ENCODE data around the gene NLRC5.

Gene NLRC5

GRCh38 chr16:57026778-57027062, 37.4 kb downstream of the NLRC5 start:
- DNase-seq, result no peak

DNA sequence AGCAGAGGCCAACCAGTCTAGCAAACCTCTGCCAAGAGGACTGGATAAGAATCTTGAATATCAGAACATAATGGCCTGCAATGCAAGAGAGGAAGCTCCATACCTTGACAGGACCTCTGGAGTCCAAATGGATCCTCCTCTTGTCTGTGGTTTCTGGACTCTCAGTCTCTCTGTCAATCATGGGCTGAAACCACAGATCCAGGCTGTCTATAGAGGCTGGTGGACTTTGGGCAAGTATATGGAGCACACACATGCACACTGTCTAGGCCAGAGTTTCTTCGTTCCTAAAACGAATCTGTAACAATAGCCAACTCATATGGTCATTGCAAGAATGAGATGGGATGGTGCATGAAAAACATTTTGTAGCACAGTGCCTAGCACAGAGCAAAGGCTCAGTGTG, 37.7 kb downstream of the NLRC5 start:
- no peak for DNase-seq

DNA sequence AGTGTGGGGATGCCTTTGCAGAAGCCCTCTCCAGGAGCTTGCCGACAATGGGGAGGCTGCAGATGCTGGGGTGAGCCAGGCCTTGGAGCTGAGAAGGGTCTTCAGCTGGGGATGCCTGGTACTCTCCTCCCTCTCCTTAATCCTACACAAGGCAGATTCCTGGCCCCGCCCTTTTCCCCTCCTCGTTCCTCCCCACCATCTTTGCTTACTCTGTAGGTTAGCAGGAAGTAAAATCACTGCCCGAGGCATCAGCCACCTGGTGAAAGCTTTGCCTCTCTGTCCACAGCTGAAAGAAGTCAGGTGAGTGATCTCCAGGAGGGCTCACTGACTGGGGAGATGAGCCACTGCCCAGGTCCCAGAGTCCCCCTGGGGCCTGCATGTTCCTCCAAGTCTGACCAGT, 38.7 kb downstream of the NLRC5 start:
- no peak for DNase-seq

- DNase-seq, result no peak
Measured at GRCh38 chr16:57029161-57030160, 40.1 kb downstream of the NLRC5 start.

- no peak for DNase-seq
Measured at GRCh38 chr16:57030346-57030902, 41.1 kb downstream of the NLRC5 start.

- no peak for DNase-seq
Measured at GRCh38 chr16:57031156-57031555, 41.8 kb downstream of the NLRC5 start.

DNA sequence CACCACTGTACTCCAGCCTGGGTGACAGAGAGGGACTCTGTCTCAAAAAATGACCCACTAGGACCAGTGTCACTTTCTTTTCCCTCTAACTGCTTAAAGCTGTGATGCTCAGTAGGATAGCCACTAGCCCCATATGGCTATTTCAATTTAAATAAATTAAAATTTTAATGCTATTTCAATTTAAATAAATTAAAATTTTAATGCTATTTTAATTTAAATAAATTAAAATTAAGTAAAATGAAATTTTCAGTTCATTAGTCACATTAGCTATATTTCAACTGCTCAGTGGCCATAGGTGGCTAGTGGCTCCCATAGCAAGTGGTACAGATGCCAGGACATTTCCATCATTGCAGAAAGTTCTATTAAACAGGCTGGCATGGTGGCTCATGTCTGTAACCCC, 43.0 kb downstream of the NLRC5 start:
- no peak for DNase-seq

- DNase-seq, result no peak
Measured at GRCh38 chr16:57032931-57033330, 43.6 kb downstream of the NLRC5 start.

DNA sequence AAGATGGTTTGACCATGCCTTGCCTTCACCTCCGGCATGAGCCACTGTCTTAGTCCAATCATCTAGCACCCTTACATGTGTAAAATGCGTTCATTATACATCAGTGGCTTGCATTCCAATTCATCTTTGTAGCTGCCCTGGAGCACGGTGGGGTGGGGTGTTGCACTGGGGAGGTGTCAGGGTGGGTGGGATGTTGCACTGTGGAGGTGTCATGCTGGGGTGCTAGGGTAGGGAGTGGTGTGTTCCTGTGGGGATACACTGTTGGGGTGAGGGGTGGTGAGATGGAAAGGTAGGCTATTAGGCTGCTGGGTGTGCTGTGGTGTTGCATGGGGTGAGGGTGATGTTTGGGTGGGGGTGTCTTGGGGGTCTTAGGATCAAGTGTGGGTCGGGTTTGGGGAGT, 47.0 kb downstream of the NLRC5 start:
- DNase-seq, result no peak

DNA sequence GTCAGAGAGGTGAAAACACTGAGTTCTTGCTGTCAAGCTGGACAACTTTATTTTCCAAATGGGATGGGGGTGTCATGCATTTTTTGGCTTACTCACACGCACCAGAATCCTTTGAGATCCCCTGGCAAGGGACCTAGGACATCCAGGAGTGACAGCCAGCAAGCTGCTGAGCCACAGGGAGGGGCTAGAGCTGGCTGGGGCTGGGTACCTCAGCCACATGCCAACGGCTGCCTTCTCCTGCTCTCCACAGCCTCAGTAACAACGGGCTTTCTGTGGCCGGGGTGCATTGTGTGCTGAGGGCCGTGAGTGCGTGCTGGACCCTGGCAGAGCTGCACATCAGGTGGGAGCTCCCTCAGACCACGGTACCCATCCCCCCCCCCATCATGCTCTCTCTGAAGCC, 47.6 kb downstream of the NLRC5 start:
- no peak for DNase-seq

DNA sequence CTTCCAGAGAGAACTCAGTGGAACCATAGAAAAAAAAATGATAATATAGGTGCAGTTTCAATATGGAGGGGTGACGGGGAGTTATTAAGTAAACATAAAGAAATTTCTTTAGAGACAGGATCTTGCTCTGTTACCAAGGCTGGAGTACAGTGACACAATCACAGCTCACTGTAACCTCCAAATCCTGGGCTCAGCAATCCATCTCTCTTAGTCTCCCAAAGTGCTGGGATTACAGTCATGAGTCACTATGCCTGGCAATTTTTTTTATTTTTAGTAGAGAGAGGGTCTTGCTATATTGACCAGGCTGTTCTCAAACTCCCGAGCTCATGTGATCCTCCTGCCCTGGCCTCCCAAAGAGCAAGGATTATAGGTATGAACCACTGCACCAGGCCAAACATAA, 48.8 kb downstream of the NLRC5 start:
- no peak for DNase-seq

GRCh38 chr16:57039148-57039812, 49.9 kb downstream of the NLRC5 start:
- DNase-seq, result no peak

DNA sequence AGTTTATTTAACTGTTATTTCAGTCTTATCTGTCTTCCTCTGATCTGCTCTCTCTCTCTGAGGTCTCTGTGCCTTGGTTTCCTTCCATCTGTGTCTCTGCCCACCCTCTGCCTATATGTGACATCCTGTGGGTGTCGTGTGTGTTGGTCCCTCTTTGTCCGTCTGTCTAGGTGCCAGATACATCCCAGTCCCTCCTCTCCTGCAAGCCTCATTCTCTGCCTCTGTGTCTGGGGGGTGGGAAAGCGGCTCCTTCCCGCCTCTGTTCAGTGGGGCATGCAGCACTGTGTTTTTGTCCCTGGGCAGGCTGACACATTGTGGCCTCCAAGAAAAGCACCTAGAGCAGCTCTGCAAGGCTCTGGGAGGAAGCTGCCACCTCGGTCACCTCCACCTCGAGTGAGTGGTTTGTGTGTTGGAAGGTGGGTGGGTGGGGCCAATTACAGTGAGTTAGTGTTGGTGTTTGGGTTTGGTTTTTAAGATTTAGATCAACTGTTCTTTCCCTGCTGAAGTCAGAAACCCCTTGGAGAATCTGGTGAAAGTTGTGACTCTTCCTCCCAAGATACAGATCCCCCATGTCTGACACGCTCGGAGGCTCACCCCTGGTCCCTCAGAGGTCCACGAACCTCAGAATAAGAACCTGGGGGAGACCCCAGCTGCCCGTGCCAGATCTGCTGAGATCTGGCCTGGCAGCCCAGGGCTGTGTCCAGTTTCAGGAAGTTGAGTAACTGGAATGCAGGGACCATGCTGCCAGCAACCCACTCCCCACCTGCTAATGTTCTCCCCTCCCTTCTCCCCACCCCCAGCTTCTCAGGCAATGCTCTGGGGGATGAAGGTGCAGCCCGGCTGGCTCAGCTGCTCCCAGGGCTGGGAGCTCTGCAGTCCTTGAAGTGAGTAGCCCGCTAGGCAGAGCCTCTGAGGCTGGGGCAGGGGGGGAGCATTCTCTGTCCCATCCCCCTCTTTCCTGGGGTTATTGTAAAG, 52.1 kb downstream of the NLRC5 start:
- no peak for DNase-seq

DNA sequence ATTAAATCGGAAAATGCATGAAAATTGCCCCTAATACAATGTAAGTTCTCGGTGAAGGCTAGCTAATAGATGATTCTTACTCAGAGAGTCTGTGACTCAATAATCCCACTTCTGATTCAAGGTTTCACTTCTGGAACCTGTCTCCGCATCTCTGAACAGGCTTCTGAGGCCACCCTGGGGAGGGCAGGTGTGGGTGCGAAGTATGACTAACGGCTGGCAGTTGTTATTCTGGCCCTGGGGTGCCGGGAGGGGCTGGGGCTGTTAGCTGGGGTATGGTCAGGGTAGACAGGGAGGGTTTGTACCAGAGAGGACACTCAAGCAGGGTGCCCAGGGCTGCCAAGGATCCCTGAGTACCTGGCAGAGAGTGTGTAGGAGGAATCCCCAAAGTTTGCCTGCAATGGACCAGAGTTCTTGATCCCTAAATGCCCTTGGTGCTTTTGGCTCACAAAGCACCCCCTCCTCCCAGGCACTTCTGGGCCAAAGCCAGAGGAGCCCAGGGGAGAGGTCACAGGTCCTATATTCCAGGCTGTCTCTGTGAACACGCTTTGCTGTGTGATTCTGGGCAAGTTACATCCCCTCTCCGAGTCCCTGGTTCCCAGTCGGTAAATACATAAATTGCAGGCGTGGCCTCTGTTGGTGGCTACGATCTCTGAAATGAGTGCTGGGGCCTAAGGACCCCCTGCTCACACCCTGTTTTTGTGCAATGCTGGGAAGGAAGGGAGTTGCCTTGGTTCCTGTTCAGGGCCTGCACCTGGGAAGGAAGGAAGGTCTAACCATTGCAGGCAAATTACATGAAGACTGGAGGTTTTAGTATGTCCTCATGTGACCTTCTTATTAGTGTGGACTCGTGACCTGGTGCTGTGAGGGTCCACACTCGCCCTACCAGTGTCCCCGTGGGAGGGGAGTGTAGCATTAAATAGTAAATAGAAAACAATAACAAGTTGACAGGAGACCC, 53.1 kb downstream of the NLRC5 start:
- DNase-seq, result no peak

- DNase-seq, result no peak
Measured at GRCh38 chr16:57043248-57043647, 53.9 kb downstream of the NLRC5 start.

- no peak for DNase-seq
Measured at GRCh38 chr16:57044931-57045693, 55.8 kb downstream of the NLRC5 start.

DNA sequence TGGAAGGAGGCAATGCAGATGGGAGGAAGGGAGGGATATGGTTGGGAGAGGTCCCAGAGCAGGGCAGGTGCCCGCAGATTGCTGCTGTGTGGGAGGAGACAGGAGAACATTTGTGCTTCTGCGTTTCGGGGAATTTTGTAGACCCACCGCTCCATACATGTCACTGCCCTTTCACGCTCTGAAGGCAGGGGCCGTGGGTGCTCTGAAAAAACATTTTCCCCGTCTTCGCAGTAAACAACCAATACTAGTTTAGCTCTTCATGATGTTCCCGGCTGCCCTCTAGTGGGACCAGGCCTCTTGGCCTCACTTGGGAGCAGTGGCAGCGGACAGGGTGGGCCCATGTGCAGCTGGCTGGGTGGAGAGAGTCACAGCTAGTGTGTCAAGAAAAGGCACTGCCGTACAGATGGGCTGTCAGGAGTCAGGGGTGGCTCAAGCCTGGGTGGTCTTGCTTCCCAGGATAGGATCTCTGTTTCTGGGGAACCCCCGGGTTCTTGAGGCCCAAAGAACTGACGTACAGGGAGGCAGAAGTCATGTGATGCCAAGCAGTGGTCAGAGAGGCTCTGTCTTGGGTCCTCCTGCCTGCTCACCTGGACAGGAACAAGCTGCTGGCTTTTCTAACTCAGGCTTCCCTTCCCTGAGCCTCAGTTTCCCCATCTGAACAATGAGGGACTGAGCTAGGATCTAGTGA, 56.5 kb downstream of the NLRC5 start:
- no peak for DNase-seq

DNA sequence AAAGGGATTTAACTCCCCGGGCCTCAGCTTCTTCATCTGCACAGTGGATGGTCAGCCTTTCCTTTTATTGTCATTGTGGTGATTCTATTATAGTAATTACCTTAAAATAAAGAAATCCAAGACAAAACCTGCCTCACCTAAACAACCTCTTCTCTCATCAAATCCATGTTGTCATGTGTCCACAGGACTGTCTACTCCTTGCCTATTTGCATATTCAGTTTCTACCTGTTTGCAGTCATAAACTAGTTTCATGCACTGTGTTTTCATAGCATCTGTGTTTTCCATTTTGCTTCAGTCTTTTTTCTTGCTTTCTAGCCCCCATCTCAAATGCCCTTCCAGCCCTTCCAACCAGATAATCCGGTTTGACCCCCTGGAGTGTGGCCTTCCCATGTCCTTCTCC, 58.7 kb downstream of the NLRC5 start:
- DNase-seq, result no peak

GRCh38 chr16:57049678-57050077, 60.3 kb downstream of the NLRC5 start:
- no peak for DNase-seq

DNA sequence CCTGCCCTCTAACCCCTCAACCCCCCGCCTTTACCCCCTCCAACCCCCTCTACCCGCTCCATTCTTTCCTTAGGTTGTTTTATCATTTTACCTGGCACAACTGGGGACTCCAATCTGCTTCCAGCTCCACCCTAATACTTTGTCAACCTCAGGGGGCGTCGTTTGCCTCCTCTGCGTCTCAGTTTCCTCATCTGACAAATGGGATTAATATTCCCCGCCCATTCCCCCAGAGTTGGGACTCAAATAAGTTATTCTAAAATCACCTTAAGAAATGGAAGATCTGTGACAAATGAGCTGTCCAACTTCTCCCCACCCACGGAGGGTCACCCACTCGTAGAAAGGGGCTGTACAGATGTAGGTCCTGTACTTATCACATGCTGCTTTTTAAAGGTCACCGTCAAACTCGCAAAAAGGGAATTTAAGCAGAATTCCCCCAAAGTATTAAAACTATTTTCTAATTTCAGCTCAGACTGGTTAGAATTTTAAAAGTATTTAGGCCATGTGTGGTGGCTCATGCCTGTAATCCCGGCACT, 62.4 kb downstream of the NLRC5 start:
- DNase-seq, result no peak

Measured in NCI-H345 (cell line).